HG03354 (cell line): ENCODE results near the gene OSTN.

Source experiments
- ATAC-seq: cut with Tn5 transposase; IDR thresholded peaks from one replicate; pipeline ENCODE4 v1.9.1; 2021; ENCODE audit warnings: mild to moderate bottlenecking; ENCODE audit not compliant: unreplicated experiment, poor library complexity, severe bottlenecking

Gene OSTN

GRCh38 chr3:191227541-191227940 is 28.5 kb downstream of the OSTN start:
- ATAC-seq: no peak

- no peak for ATAC-seq
These were observed 35.2 kb downstream of the OSTN start for GRCh38 chr3:191234216-191234615.

GRCh38 chr3:191235331-191236314 is 36.6 kb downstream of the OSTN start:
- ATAC-seq: peak; percentile 100

- no peak for ATAC-seq
These were observed 37.6 kb downstream of the OSTN start for GRCh38 chr3:191236646-191237045.

GRCh38 chr3:191237047-191237882 is 38.2 kb downstream of the OSTN start:
- no peak for ATAC-seq

- ATAC-seq: no peak
These were observed 39.3 kb downstream of the OSTN start for GRCh38 chr3:191238321-191238817.

- ATAC-seq: no peak
These were observed 40.5 kb downstream of the OSTN start for GRCh38 chr3:191239407-191240031.

GRCh38 chr3:191240486-191240885 is 41.4 kb downstream of the OSTN start:
- no peak for ATAC-seq

- peak; percentile 50 for ATAC-seq
These were observed 45.3 kb downstream of the OSTN start for GRCh38 chr3:191244242-191244867.

GRCh38 chr3:191246034-191246433 is 47.0 kb downstream of the OSTN start:
- ATAC-seq: peak; percentile 85

- no peak for ATAC-seq
These were observed 47.6 kb downstream of the OSTN start for GRCh38 chr3:191246630-191247029.

GRCh38 chr3:191253089-191253799 is 54.2 kb downstream of the OSTN start:
- peak; percentile 44 for ATAC-seq

- ATAC-seq: peak; percentile 40
These were observed 55.2 kb downstream of the OSTN start for GRCh38 chr3:191254098-191254873.

GRCh38 chr3:191255156-191255555 is 56.1 kb downstream of the OSTN start:
- ATAC-seq: no peak

- no peak for ATAC-seq
These were observed 57.4 kb downstream of the OSTN start for GRCh38 chr3:191256405-191256804.

- ATAC-seq: no peak
These were observed 58.2 kb downstream of the OSTN start for GRCh38 chr3:191257286-191257685.

GRCh38 chr3:191259486-191259885 is 60.4 kb downstream of the OSTN start:
- no peak for ATAC-seq
